Measurements from ENCODE around the gene RHNO1. TPM values are rescaled to one million over a fixed set of nuclear protein-coding genes. Genes with fewer than 3 reads are reported as not detected.

The RHNO1 gene
- total and polyA plus RNA-seq, 4 donors, result 11.0 to 19.0 (median 15.2) TPM

DNA sequence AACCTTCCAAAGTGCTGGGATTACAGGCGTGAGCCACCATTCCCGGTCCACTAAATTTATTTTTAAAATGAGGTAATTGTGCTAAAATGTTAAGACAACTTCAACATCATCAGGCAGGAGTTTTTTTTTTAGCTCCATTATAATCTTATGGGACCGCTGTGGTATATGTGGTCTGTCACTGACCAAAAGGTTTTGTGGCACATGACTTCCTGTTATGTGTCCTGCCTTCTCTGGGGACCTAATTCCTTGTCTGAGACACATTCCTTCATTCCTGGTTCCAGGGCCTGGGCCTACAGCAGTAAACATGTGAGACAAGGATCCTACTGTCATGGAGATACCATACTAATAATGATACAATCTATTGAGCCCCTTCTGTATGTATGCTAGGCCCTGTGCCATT lies 25.1 kb upstream of the RHNO1 start:
- ATAC-seq (ENCODE audit: insufficient read depth, low FRiP score) (no peak), DNase-seq (no peak)
- Histone ChIP-seq H3K9ac (ENCODE audit: insufficient read depth in 1 of 2, low read length in 2 of 2) (no peak overlapping the region), H3K4me1 (ENCODE audit: control insufficient read depth in 5 of 5, insufficient read depth in 5 of 5, low read length in 5 of 5) (no peaks in the 10 kb centered on the region), H3K4me3 (no peak overlapping the region), H3K36me3 (ENCODE audit: control insufficient read depth in 4 of 4, insufficient read depth in 4 of 4, low read length in 4 of 4) (peaks cover 0 to 2% (median under 1%) of the 10 kb centered on the region in 4 donors), H3K27ac (ENCODE audit: low read depth in 1 of 2, low read length in 1 of 2) (no peak overlapping the region), H3K27me3 (ENCODE audit: control insufficient read depth in 3 of 3, insufficient read depth in 3 of 3, low read length in 2 of 3) (no peaks in the 10 kb centered on the region), H3K9me3 (ENCODE audit: control insufficient read depth in 4 of 4, insufficient read depth in 3 of 4, low read length in 3 of 4) (no peaks in the 10 kb centered on the region)
- WGBS, 2 donors, result 86 to 93% methylated on average over 3 of the region's 3 CpGs
- no peak for TF ChIP-seq CTCF (IDR thresholded peaks at IDR 0.05; ENCODE audit: control extremely low read depth, extremely low read depth)

- H3K27ac ChIP-seq (ENCODE audit: low read depth in 1 of 2, low read length in 1 of 2), result no peak overlapping the region
- peak; percentile 86 for ATAC-seq (ENCODE audit: insufficient read depth, low FRiP score)
- DNase-seq, result peak; percentile 90 to 91 (median 90)
Observed at GRCh38 chr12:2853626-2854025, 23.4 kb upstream of the RHNO1 start.

DNA sequence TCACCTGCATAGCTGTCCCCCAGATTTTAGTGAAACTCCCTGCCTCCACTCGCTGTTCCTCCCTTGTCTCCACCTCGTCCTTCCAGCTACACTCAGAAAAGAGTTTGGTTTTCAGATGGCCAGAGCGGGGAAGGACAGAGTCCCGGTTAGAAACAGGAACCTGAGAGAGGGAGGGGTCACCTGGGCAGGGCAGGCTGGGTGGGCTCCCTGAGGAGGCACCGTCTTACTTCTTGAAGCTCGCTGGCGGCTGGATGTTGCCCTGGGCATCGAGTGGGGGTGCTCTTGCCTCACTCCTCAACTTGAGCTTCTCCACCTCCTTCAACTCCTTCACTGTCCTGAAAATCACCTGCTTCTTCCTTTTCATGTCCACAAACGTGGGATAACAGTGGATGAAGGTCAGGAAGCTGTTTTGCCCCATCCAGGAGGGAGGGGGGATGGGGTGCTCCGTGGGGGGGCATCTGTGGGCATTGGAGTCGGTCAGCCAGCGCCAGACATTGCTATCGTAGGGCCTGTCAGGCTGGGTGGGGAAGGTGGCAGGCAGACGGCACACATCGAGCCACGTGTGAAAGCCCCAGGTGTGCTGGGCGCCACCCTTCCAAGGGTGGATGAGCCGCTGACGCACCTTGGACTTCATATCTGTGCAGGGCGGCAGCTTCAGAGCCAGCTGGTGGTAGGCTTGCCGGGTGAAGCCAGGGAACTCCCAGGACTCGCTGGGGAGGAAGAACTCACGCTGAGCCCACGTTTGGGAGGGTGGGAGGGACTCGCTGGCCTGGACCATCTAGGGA lies 22.2 kb upstream of the RHNO1 start:
- no peak for DNase-seq
- 88 to 92% methylated on average over 24 to 25 of the region's 25 CpGs for WGBS, 2 donors
- ATAC-seq (ENCODE audit: insufficient read depth, low FRiP score), result no peak
- Histone ChIP-seq H3K27me3 (ENCODE audit: control insufficient read depth in 3 of 3, insufficient read depth in 3 of 3, low read length in 2 of 3) (no peaks in the 10 kb centered on the region), H3K9me3 (ENCODE audit: control insufficient read depth in 4 of 4, insufficient read depth in 3 of 4, low read length in 3 of 4) (no peaks in the 10 kb centered on the region), H3K4me3 (no peak overlapping the region), H3K9ac (ENCODE audit: insufficient read depth in 1 of 2, low read length in 2 of 2) (no peak overlapping the region), H3K27ac (ENCODE audit: low read depth in 1 of 2, low read length in 1 of 2) (no peak overlapping the region), H3K4me1 (ENCODE audit: control insufficient read depth in 5 of 5, insufficient read depth in 5 of 5, low read length in 5 of 5) (no peaks in the 10 kb centered on the region), H3K36me3 (ENCODE audit: control insufficient read depth in 4 of 4, insufficient read depth in 4 of 4, low read length in 4 of 4) (peaks cover 0 to 9% (median 5%) of the 10 kb centered on the region in 4 donors)
- TF ChIP-seq CTCF (IDR thresholded peaks at IDR 0.05; ENCODE audit: control extremely low read depth, extremely low read depth), result no peak

More at GRCh38 chr12:2853626-2854025, 23.4 kb upstream of the RHNO1 start:
- Histone ChIP-seq H3K27me3 (ENCODE audit: control insufficient read depth in 3 of 3, insufficient read depth in 3 of 3, low read length in 2 of 3) (no peaks in the 10 kb centered on the region), H3K36me3 (ENCODE audit: control insufficient read depth in 4 of 4, insufficient read depth in 4 of 4, low read length in 4 of 4) (peaks cover 0 to 8% (median 5%) of the 10 kb centered on the region in 4 donors), H3K9me3 (ENCODE audit: control insufficient read depth in 4 of 4, insufficient read depth in 3 of 4, low read length in 3 of 4) (no peaks in the 10 kb centered on the region), H3K9ac (ENCODE audit: insufficient read depth in 1 of 2, low read length in 2 of 2) (no peak overlapping the region), H3K4me3 (no peak overlapping the region), H3K4me1 (ENCODE audit: control insufficient read depth in 5 of 5, insufficient read depth in 5 of 5, low read length in 5 of 5) (no peaks in the 10 kb centered on the region)
- WGBS, 2 donors, result 21 to 27% methylated on average over 11 of the region's 11 CpGs
- peak; percentile 57 for TF ChIP-seq CTCF (IDR thresholded peaks at IDR 0.05; ENCODE audit: control extremely low read depth, extremely low read depth)

Data from lung (tissue), 12 donors.